Endothelial cell (in vitro differentiated cells): ENCODE data around the gene NBEA. TPM values are rescaled to one million over a fixed set of nuclear protein-coding genes. Genes with fewer than 3 reads are reported as not detected.
A peak's percentile ranks its signal among the peaks of the same experiment; 100 is the strongest.

Source experiments
- DNase-seq: peaks from one replicate; pipeline ENCODE4 v3.0.0; 2021; ENCODE audit warnings: low spot score
- H3K27ac Mint-ChIP-seq: one replicate; pipeline ENCODE4 v1.8.0; 2021; ENCODE audit warnings: mixed read lengths, inconsistent platforms; ENCODE audit not compliant: unreplicated experiment
- H3K27me3 Mint-ChIP-seq: one replicate; pipeline ENCODE4 v1.8.0; 2021; ENCODE audit warnings: mild to moderate bottlenecking, moderate library complexity, mixed read lengths, inconsistent platforms; ENCODE audit not compliant: unreplicated experiment
- H3K36me3 Mint-ChIP-seq: one replicate; pipeline ENCODE4 v1.8.0; 2021; ENCODE audit warnings: mild to moderate bottlenecking, low read depth, mixed read lengths, inconsistent platforms; ENCODE audit not compliant: unreplicated experiment
- H3K4me1 Mint-ChIP-seq: one replicate; pipeline ENCODE4 v1.8.0; 2021; ENCODE audit warnings: mild to moderate bottlenecking, mixed read lengths, inconsistent platforms; ENCODE audit not compliant: unreplicated experiment
- H3K4me3 Mint-ChIP-seq: one replicate; pipeline ENCODE4 v1.8.0; 2021; ENCODE audit warnings: mild to moderate bottlenecking, mixed read lengths, inconsistent platforms; ENCODE audit not compliant: unreplicated experiment
- H3K9me3 Mint-ChIP-seq: one replicate; pipeline ENCODE4 v1.8.0; 2021; ENCODE audit warnings: mixed read lengths, inconsistent platforms; ENCODE audit not compliant: unreplicated experiment
- CTCF ChIP-seq: fragments of 200-600 bp; sonication (generic); IDR thresholded peaks from one replicate; pipeline ENCODE4 v1.5.0; 2021; ENCODE audit warnings: antibody characterized with exemption; ENCODE audit not compliant: unreplicated experiment
- total RNA-seq: library from RNA; stranded (reverse); fragmentation: NEBNext Ultra II Directional; extraction: Animal tissue kit (Norgen Biotek cat#: 25700); gene quantifications from one replicate; pipeline ENCODE4 v1.2.1, GENCODE V29; 2021; ENCODE audit not compliant: unreplicated experiment

The NBEA gene
- total RNA-seq, 1 donor from 2014 or later, result 11.7 TPM

- Mint-ChIP-seq H3K9me3 (no peaks in the 10 kb centered on the region), H3K36me3 (no peaks in the 10 kb centered on the region), H3K4me1 (peaks cover 3% of the 10 kb centered on the region), H3K27me3 (no peaks in the 10 kb centered on the region), H3K27ac (no peak overlapping the region), H3K4me3 (no peak overlapping the region)
- no peak for TF ChIP-seq CTCF
- no peak for DNase-seq
Measured at GRCh38 chr13:35629026-35629425, 687.0 kb downstream of the NBEA start.

GRCh38 chr13:35630551-35631275 lies 688.6 kb downstream of the NBEA start:
- no peak overlapping the region for H3K4me3 Mint-ChIP-seq
- H3K4me1 Mint-ChIP-seq, result peaks cover 3% of the 10 kb centered on the region
- H3K27ac Mint-ChIP-seq, result no peak overlapping the region
- TF ChIP-seq CTCF, result peak; percentile 74
- H3K36me3 Mint-ChIP-seq, result no peaks in the 10 kb centered on the region
- no peaks in the 10 kb centered on the region for H3K27me3 Mint-ChIP-seq
- no peaks in the 10 kb centered on the region for H3K9me3 Mint-ChIP-seq
- peak; percentile 10 for DNase-seq

- H3K27ac Mint-ChIP-seq, result no peak overlapping the region
Measured at GRCh38 chr13:35631666-35632065, 689.6 kb downstream of the NBEA start.

GRCh38 chr13:35643625-35644024 lies 701.6 kb downstream of the NBEA start:
- no peaks in the 10 kb centered on the region for H3K27me3 Mint-ChIP-seq
- no peaks in the 10 kb centered on the region for H3K36me3 Mint-ChIP-seq
- no peak for DNase-seq
- no peak overlapping the region for H3K27ac Mint-ChIP-seq
- no peak for TF ChIP-seq CTCF
- no peaks in the 10 kb centered on the region for H3K4me1 Mint-ChIP-seq
- H3K9me3 Mint-ChIP-seq, result no peaks in the 10 kb centered on the region
- no peak overlapping the region for H3K4me3 Mint-ChIP-seq

More at GRCh38 chr13:35631666-35632065, 689.6 kb downstream of the NBEA start:
- no peak for TF ChIP-seq CTCF
- no peak overlapping the region for H3K4me3 Mint-ChIP-seq
- H3K36me3 Mint-ChIP-seq, result no peaks in the 10 kb centered on the region
- no peak for DNase-seq
- H3K4me1 Mint-ChIP-seq, result peaks cover 3% of the 10 kb centered on the region
- H3K27me3 Mint-ChIP-seq, result no peaks in the 10 kb centered on the region
- no peaks in the 10 kb centered on the region for H3K9me3 Mint-ChIP-seq

GRCh38 chr13:35646056-35646774 lies 704.1 kb downstream of the NBEA start:
- Mint-ChIP-seq H3K4me1 (peaks cover 17% of the 10 kb centered on the region), H3K9me3 (no peaks in the 10 kb centered on the region), H3K4me3 (no peak overlapping the region), H3K27ac (no peak overlapping the region), H3K27me3 (peaks cover 3% of the 10 kb centered on the region), H3K36me3 (no peaks in the 10 kb centered on the region)
- no peak for DNase-seq
- no peak for TF ChIP-seq CTCF
